HG03520 (cell line): ENCODE measurements around the gene C1QTNF12.
"Not testable (repeated sequence)": the region's sequence is repeated elsewhere in the genome, so short reads cannot be mapped to it uniquely, and the experiment has no call there.

Source experiments
- ATAC-seq: cut with Tn5 transposase; IDR thresholded peaks from one replicate; pipeline ENCODE4 v1.9.1; 2021; ENCODE audit warnings: mild to moderate bottlenecking, moderate library complexity; ENCODE audit not compliant: unreplicated experiment

The C1QTNF12 gene

DNA sequence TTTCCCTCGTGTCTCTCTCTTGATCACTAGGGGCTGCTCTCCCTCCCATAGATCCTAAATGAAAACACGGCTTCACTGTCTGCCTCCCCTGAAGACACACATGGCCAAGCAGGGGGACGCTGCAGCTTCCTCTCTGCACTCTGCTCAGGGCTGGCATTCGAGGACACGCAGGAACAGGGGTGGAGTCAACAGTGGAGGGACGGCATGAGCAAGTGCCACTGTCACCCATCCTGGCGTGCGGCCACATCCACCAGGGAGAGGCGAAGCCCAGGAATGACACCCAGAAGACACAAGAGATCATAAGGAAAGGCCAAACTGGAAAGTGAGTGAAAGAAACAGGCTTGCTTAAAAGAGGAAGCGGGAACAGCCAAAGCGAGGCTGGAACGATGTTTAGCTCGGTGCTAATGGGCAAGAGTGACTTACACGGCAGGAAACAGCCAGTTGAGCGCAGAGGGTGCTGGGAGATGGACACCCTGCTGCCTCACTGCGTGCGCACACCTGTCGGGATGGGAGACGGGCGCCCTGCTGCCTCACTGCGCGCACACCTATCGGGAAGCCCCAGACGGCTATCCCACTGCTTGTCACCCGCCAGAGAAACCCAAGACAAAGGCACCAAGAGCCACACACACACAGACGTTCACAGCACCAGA is 13.6 kb upstream of the C1QTNF12 start:
- no peak for ATAC-seq

DNA sequence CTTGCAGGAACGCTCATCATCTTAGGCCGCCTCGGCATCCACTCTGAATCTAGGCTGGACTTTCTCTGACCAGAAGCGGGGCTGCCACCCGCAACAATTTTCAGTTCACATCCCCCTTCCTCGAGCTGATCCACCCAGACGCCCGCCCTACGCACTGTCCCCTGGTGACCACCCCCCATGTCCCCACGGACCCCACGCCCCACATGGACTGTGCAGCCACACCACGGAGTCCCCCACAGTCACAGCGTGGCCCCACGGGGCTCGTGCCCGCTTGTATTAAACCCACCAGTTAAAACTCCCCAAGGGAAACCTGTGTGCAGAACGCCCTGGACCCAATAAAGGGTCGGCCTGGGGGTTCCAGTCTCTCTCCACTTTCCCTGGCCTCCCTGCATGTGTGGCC is 13.0 kb upstream of the C1QTNF12 start:
- ATAC-seq: no peak

DNA sequence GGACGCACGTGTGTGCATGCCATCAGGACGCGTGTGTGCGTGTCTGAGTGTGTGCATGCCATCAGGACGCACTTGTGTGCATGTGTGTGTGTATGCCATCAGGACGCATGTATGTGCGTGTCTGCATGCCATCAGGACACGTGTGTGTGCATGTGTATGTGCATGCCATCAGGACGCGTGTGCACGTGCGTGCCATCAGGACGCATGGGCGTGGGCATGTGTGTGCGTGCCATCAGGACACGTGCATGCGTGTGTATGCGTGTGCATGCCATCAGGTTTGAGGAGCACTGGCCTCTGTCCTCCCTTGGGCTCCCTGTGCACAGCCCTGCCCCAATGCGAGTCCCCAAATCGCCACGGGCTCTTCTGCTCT is 12.6 kb upstream of the C1QTNF12 start:
- no peak for ATAC-seq

DNA sequence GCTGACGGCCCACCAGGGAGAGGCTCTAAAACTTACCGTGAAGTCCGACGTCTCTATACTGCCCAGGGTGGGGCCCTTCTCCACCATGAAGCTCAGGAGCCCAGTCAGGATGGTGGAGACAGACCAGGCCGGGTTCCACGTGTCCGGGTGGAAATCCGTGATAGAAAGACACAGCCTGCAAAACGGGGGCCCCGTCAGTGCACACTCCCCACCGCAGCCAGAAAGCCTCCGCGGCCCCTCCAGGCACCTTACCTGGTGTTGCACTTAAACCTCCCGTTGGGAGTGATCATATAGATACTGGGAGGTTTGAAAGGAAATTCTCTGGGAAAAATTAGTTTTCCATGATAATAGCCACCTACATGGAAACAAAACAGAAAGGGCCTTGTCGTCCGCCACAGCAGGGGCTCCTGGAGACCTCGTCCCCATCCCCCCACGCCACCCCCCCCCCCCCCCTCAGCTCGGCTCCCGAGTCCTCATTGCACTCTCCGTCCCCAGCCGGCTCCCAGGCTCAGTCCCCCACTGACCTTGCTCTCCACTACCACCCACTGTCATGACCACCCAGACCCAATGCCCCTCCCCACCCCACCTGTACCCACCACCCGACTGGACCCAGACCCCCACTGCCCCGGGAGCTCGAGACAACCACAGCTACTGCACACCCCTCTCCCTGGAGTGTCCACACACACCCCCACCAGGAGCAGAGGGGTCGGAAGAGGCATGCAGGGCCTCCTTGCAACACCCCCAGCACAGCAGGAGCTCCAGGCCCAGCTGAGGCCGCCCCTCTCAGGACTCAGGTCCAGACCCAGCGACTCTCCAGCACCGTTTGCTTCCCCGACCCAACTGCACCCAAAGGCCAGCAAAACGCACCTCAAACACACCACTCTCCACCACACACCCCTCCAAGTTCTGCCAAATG is 10.7 kb upstream of the C1QTNF12 start:
- ATAC-seq: no peak

DNA sequence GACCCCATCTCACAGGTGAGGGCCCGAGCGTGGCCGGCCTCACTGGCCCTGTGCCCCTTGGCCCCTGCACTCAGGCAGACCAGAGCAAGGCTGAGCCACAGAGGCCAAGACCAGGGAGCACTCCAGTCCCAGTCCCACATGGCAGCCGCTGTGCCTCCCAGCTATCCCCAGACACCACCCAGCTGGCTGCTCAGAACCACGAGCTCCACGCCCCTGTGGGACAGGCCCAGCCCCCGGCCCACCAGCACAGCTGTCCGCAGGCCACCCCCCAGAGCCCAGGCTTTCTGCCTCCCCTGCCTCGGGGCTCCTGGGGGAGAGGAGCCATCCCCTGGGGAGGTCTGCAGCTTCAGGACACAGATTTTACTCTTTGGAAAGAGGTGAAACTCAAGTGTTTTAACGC is 9.1 kb upstream of the C1QTNF12 start:
- no peak for ATAC-seq

DNA sequence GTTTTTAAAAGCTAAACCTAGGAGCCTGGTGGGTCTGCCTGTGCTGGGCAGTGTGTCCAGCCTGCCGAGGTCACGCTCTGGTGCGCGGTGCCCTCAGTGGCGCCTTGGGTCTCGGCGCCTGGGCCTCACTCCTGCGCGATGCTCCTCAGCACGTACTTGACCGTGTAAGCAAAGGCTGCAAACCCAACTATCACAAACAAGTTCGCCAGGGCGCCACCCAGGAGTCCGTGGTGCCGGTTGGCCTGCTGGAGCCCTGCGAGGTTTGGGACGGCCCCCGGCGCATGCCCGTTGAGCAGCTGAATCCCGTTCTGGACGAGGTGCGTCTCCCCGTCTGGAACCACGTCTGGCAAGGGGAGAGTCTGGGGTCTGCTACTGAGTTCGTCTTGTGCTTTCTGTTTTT is 8.6 kb upstream of the C1QTNF12 start:
- no peak for ATAC-seq

DNA sequence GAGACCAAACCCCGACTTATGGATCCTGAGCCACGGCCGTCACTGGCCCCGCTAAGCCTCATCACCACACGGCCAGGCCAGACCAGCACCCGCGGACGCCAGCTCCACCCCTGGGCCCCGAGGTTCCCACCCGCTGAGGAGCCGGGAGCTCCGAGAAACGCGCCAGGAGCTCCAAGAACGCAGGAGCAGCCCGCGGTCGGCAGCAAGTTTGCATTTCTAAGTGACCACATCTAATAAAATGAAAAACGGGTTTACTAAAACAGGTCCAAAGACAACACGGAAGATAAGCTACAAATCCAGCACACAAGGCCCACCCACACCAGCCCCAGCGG is 8.1 kb upstream of the C1QTNF12 start:
- ATAC-seq: no peak

DNA sequence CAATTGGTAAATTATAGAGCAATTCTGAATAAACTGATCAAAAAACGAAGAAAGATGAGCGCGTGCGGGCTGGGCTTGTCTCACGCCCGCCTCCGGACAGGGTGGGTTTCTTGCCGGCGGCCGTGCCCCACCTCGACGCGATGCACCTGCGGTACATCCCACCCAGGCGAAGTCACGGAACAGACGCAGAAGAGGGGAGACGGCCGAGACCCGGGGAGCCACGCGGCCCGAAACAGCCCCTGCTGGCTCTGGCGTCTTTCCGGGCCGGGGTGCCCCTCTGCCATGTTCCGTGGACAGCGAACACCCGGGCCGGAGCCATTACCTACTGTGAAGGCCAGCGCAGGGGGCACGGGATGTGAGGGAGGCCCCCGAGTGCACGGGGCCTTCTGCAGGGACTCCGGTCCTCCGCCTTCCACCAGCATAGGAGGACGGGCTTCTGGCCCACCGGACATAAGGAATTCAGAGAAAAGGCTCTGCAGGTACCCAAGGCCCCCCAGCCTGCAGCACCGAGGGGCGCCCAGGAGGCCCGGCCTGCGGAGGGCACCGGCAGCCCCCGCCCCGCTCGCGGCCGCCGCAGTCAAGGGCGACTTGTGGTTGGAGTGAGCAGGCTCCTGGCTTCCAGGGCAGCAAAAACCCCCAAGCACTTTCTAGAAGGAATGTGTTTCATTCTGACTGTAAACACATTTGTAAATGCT is 7.6 kb upstream of the C1QTNF12 start:
- no peak for ATAC-seq

DNA sequence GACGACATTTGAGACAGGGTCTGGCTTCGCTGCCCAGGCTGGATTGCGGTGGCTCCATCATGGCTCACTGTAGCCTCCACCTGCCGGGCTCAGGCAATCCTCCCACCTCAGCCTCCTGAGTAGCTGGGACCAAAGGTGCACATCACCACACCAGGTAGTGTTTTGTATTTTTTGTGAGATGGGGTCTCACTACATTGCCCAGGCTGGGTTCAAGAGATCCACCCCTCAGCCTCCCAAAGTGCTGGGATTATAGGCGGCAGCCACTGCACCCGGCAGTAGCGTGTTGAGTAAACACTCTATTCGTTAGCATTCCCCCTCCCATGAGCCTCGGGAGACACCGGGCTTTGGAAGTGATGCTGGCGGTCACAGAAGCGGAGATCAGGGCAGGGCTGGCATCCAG is 6.8 kb upstream of the C1QTNF12 start:
- ATAC-seq: no peak

DNA sequence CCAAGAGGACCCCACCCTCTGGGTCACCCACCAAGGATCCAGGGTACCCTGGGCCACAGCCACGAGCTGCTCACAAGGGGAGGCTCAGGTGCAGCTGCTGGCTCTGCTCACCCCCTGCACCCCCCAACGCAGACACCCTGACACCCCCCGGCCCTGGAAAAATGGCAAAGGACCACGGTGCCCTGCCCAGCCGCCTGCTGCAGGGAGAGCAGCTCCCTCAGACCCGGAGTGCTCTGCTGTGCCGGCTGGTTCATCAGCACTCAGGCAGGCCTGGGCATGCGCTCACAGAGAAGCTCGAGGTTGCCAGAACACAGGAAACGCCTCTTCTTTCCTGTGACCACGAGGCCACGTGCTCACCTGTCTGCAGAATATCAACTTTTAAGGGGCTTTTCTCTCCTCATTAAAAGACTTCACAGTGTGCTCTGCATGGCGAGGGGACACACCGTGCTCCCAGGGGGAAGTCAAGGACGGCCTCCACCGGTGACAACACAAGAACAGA is 4.3 kb upstream of the C1QTNF12 start:
- ATAC-seq: peak; percentile 73

DNA sequence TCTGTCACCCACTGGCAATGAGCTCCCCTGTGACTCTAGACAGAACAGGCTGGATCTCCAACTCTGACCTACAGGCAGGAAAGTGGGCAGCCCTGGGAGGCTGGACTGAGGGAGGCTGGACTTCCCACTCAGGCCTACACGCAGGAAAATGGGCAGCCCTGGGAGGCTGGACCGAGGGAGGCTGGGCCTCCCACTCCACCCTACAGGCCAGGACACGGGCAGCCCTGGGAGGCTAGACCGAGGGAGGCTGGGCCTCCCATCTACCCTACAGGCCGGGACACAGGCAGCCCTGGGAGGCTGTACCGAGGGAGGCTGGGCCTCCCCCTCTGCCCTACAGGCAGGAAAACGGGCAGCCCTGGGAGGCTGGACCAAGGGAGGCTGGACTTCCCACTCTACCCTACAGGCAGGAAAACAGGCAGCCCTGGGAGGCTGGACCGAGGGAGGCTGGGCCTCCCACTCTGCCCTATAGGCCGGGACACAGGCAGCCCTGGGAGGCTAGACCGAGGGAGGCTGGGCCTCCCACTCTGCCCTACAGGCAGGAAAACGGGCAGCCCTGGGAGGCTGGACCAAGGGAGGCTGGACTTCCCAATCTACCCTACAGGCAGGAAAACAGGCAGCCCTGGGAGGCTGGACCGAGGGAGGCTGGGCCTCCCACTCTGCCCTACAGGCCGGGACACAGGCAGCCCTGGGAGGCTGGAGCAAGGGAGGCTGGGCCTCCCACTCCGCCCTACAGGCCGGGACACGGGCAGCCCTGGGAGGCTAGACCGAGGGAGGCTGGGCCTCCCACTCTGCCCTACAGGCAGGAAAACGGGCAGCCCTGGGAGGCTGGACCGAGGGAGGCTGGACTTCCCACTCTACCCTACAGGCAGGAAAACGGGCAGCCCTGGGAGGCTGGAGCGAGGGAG is 1.7 kb upstream of the C1QTNF12 start:
- not testable (repeated sequence) for ATAC-seq

DNA sequence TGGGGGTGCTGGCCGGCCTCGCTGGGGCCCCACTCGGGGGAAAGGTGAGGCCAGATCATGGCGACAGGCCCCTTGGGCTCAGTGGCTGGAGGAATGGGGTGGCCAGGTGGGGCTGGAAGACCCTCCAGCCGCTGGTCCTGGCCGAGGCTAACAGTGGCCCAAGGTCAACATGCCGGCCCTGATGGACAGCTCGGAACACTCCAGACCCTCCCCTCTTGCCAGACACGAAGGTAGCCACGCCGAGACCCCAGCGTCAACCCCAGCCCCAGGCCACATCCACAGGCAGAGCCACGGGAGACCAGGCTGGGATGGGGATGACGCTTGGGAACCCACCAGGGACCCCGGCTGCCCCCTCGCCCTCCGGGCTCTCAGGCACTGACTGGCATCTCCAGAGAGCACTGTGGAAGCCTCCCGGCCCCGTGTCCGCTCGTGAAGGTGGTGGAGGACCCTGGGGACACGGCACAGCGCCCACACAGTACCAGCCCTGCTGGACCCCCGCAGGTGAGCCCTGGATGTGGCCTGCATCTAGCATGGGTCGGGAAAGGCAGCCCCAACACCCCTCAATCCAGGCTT is 905 bp upstream of the C1QTNF12 start:
- ATAC-seq: no peak

DNA sequence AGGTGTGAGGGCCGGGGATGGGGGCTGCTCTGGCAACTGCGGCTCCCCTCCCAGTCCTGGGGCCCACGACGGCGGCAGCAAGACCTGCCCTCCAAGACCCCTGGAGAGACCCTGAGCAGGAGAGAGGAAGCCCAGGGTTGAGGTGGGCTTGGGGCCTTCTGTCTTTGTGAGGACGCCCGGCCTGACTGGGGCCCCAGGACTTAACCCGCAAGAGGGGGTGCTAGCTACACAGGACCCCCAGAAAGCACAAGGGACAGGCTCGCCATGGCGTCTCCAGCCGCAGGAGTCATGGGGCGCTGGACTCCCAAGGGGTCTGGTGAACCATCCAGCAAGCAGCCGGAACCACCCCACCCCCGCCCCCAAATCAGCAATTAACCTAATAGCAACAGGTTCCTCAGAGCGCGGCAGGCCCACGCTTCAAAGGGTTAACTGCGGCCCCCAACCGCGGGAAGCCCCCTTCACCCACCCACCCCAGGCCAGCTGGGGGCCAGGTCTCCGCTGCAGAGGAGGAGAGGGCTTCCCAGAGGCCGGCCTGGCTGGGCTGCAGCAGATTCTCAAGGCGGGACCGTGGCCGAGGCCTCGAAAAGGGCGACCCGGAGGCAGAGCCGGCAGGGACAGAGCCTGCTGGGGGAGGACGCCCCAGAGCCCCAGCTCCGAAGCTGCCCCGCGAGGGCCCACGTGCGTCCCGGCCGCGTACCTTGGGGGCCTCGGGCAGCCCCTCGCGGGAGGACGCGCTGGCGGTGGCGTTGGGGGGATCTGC is 525 bp downstream of the C1QTNF12 start:
- ATAC-seq: no peak

DNA sequence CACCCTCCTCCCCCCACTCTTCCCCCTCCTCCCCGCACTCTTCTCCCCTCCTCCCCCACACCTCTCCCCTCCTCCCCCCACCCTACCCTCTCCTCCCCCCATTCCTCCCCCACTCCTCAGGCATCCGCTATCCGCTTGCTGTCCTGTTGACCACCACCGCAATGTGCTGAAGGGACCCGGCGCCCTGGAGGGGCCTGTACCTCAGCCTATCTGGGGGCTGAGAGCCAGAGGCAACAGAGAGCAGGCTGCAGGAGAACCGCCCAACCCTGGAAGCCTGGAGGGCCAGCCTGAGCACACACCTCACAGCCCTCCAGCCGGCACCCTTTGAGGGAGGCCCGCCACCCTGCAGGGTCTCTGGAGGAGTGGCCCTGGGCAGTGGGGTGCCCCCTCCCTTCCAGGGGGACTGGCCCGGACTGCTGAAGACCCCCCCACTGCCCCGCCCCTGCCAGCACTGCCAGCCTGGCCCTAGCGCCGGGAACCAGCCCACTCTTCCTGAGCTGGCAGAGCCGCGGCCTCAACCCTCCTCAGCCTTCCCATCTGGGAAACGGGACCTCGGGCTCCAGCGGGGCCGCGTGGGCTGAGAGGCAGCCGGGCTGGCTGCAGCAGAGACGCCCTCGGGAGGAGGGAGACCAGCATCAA is 1.2 kb downstream of the C1QTNF12 start:
- no peak for ATAC-seq

DNA sequence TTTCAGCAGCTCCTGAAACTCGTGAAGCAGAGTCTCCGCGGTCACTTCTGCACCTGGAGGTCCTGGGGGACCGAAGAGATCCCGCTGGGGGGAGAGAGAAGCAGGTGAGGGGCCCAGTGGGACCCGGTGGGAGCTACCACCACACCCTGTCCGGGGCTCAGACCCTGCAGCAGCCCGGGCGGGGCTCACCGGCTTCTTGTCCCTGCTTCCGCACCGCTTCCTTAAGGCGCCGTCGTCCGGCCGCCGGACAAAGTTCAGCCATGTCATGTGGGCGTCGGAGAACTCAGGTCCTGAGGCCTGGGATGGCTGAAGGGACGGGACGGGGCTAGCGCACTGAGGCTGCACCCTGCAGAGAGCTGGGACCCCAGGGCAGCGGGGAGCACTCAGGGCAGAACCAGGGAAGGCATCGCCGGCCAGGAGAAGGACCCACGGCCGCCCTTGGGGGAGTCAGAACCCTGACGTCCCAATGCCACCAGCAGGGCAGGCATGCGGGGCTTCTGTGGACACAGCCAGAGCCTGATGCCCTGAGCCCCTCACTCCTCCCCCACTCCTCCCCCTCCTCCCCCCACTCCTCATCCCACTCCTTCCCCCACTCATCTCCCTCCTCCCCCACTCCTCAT is 2.2 kb downstream of the C1QTNF12 start:
- ATAC-seq: no peak

DNA sequence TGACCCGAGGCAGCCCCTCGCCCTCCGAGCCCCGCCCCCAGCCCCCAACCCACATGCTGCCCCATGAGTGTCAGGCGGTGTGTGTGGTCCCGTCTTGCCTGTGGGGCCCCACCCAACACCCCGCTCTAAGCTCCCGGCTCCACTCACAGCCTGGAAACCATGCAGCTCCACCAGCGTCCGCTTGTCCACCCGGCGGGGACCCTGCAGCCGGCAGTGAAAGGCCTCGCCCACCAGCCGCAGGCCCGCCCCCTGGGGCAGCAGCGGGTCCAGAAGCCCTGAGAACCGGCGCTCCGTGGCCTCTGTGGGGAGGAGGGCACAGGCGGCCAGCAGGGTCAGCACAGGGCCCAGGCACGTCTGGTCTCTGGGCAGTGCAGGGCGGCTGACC is 2.7 kb downstream of the C1QTNF12 start:
- ATAC-seq: no peak

DNA sequence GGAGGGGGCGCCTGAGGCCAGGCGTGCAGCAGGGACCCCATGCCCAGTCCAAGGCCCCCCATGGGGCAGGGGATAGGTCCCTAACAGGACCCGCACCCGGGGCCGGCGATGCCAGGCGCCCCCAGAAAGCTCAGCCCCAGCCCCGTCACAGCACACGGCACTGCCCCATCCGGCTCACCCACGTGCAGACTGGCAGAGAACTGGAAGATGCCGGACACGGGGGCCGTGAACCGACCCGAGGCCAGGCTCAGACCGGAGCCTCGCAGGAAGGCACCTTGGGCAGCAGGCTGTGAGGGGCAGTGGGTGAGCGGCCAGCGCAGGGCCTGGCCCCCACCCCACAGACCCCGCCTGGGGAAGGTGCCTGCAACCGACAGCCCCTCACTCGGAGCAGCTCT is 3.3 kb downstream of the C1QTNF12 start:
- no peak for ATAC-seq

DNA sequence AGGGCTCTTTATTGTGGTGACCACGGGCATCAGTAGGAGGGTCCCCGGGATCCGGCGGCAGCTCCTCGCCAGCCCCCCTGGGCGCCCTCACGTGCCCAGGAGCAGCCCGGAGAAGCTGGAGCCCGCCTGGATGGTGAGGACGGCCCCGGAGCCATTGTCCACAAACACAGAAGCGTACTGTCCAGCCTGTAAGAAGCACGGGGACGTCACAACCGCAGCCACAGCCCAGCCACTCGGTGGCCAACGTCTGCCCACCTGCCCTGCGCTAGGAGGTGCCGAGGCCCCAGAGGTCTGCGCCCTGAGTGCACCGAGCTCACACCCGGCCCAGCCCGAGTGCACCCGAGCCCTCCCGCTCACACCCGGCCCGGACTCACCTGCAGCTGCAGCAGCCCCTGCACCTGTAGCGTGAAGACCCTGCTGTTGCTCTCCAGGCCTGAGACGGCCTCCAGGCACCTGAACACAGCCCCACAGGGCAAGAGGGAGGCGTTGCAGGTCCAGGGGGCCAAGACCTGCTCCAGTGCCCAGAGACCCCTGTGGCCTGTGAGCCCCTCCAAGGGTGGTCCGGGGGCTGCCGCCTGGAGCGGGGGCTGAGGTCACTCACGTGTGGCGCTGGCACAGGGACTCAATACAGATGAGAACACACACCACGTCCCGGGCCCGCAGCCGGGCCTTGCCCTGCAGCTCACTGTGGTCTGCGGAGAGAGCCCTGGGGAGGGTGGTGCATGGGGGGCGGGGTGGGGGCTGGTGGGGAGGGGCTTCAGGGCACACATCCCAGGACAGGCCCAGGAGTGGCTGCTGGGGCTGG is 3.9 kb downstream of the C1QTNF12 start:
- no peak for ATAC-seq
